Activated CD4-positive, alpha-beta T cell treated with anti-CD3 and anti-CD28 coated beads, Interleukin-2, amount 10 ng/mL, durations not matched to agents 24 days and 14 days (primary cell): ENCODE results near the gene MAN1C1. TPM values are rescaled to one million over a fixed set of nuclear protein-coding genes. Genes with fewer than 3 reads are reported as not detected.

Experiments used
- DNase-seq: peaks from one replicate; pipeline ENCODE4 v3.0.0; 2022
- H3K27ac Mint-ChIP-seq: one replicate; pipeline ENCODE4 v1.8.0; 2022; ENCODE audit warnings: mild to moderate bottlenecking, mixed read lengths
- H3K27me3 Mint-ChIP-seq: one replicate; pipeline ENCODE4 v1.8.0; 2022; ENCODE audit warnings: mixed read lengths
- H3K36me3 Mint-ChIP-seq: one replicate; pipeline ENCODE4 v1.8.0; 2022; ENCODE audit warnings: low read depth, mild to moderate bottlenecking, mixed read lengths
- H3K4me1 Mint-ChIP-seq: one replicate; pipeline ENCODE4 v1.8.0; 2021; ENCODE audit warnings: mixed read lengths
- H3K4me3 Mint-ChIP-seq: one replicate; pipeline ENCODE4 v1.8.0; 2022; ENCODE audit warnings: mild to moderate bottlenecking, moderate library complexity, mixed read lengths
- H3K9me3 Mint-ChIP-seq: one replicate; pipeline ENCODE4 v1.8.0; 2021; ENCODE audit warnings: mixed read lengths
- intact Hi-C: fragments of 100-400 bp; cut with micrococcal nuclease; formaldehyde crosslinking; loops from one replicate; pipeline ENCODE4 v1.15.1; 2023
- total RNA-seq: library from RNA; stranded (reverse); gene quantifications from 2 replicates; pipeline ENCODE4 v1.2.3, GENCODE V29; 2022

Gene MAN1C1
- total RNA-seq, 1 donor from 2014 or later: 2.9 TPM

- intact Hi-C loops: loop anchor here (1.0 to 5.0 kb wide), 2 partner anchors 62 to 67 kb away; no protein-coding TSS in a partner anchor
- H3K27me3 Mint-ChIP-seq: peaks cover 65% of the 10 kb centered on the region
- H3K36me3 Mint-ChIP-seq: peaks cover 2% of the 10 kb centered on the region
- DNase-seq: peak; percentile 65
- no peaks in the 10 kb centered on the region for H3K9me3 Mint-ChIP-seq
- no peak overlapping the region for H3K4me3 Mint-ChIP-seq
- H3K27ac Mint-ChIP-seq: no peak overlapping the region
- H3K4me1 Mint-ChIP-seq: peaks cover 37% of the 10 kb centered on the region
These were observed 2.0 kb upstream of the MAN1C1 start for GRCh38 chr1:25614501-25615171.

- peaks cover 2% of the 10 kb centered on the region for H3K36me3 Mint-ChIP-seq
- H3K4me3 Mint-ChIP-seq: peak overlapping the region; percentile 7
- DNase-seq: peak; percentile 69
- H3K9me3 Mint-ChIP-seq: no peaks in the 10 kb centered on the region
- peaks cover 64% of the 10 kb centered on the region for H3K27me3 Mint-ChIP-seq
- peaks cover 42% of the 10 kb centered on the region for H3K4me1 Mint-ChIP-seq
- no peak overlapping the region for H3K27ac Mint-ChIP-seq
- intact Hi-C loops: loop anchor here (1.0 to 5.0 kb wide), 2 partner anchors 61 to 68 kb away; no protein-coding TSS in a partner anchor
These were observed 1.4 kb upstream of the MAN1C1 start for GRCh38 chr1:25615172-25615541.

GRCh38 chr1:25615563-25616094 lies 962 bp upstream of the MAN1C1 start:
- H3K9me3 Mint-ChIP-seq: no peaks in the 10 kb centered on the region
- peaks cover 47% of the 10 kb centered on the region for H3K4me1 Mint-ChIP-seq
- peak overlapping the region; percentile 47 for H3K27ac Mint-ChIP-seq
- H3K36me3 Mint-ChIP-seq: peaks cover 2% of the 10 kb centered on the region
- intact Hi-C loops: loop anchor here (1.0 to 5.0 kb wide), 2 partner anchors 61 to 68 kb away; no protein-coding TSS in a partner anchor
- peak overlapping the region; percentile 62 for H3K4me3 Mint-ChIP-seq
- no peak for DNase-seq
- H3K27me3 Mint-ChIP-seq: peaks cover 64% of the 10 kb centered on the region

GRCh38 chr1:25616987-25617624 lies 515 bp downstream of the MAN1C1 start:
- Mint-ChIP-seq H3K4me3 (no peak overlapping the region), H3K9me3 (no peaks in the 10 kb centered on the region), H3K4me1 (peaks cover 59% of the 10 kb centered on the region), H3K27ac (no peak overlapping the region), H3K36me3 (peaks cover 5% of the 10 kb centered on the region), H3K27me3 (peaks cover 63% of the 10 kb centered on the region)
- intact Hi-C loops: loop anchor here (5.0 kb wide), 1 partner anchor 70 kb away; no protein-coding TSS in a partner anchor
- DNase-seq: peak; percentile 80

- peak overlapping the region; percentile 91 for H3K4me3 Mint-ChIP-seq
- H3K27ac Mint-ChIP-seq: peak overlapping the region; percentile 85
- no peaks in the 10 kb centered on the region for H3K9me3 Mint-ChIP-seq
- H3K27me3 Mint-ChIP-seq: peaks cover 64% of the 10 kb centered on the region
- intact Hi-C loops: loop anchor here (2.0 to 5.0 kb wide), 2 partner anchors 71 to 157 kb away; no protein-coding TSS in a partner anchor
- DNase-seq: peak; percentile 67
- H3K4me1 Mint-ChIP-seq: peaks cover 64% of the 10 kb centered on the region
- peaks cover 5% of the 10 kb centered on the region for H3K36me3 Mint-ChIP-seq
These were observed 1.2 kb downstream of the MAN1C1 start for GRCh38 chr1:25617625-25618432.

GRCh38 chr1:25618433-25618808 lies 1.8 kb downstream of the MAN1C1 start:
- H3K4me1 Mint-ChIP-seq: peaks cover 70% of the 10 kb centered on the region
- DNase-seq: peak; percentile 65
- H3K9me3 Mint-ChIP-seq: no peaks in the 10 kb centered on the region
- H3K27me3 Mint-ChIP-seq: peaks cover 63% of the 10 kb centered on the region
- H3K36me3 Mint-ChIP-seq: peaks cover 7% of the 10 kb centered on the region
- intact Hi-C loops: loop anchor here (2.0 to 5.0 kb wide), 2 partner anchors 71 to 156 kb away; no protein-coding TSS in a partner anchor
- H3K27ac Mint-ChIP-seq: peak overlapping the region; percentile 85
- H3K4me3 Mint-ChIP-seq: peak overlapping the region; percentile 91

- peaks cover 7% of the 10 kb centered on the region for H3K36me3 Mint-ChIP-seq
- no peak overlapping the region for H3K27ac Mint-ChIP-seq
- H3K9me3 Mint-ChIP-seq: no peaks in the 10 kb centered on the region
- peaks cover 75% of the 10 kb centered on the region for H3K4me1 Mint-ChIP-seq
- peaks cover 58% of the 10 kb centered on the region for H3K27me3 Mint-ChIP-seq
- H3K4me3 Mint-ChIP-seq: peak overlapping the region; percentile 91
- intact Hi-C loops: loop anchor here (2.0 to 5.0 kb wide), 2 partner anchors 72 to 156 kb away; no protein-coding TSS in a partner anchor
- DNase-seq: peak; percentile 85
These were observed 2.7 kb downstream of the MAN1C1 start for GRCh38 chr1:25619101-25619890.

- peak overlapping the region; percentile 56 for H3K27ac Mint-ChIP-seq
- peaks cover 56% of the 10 kb centered on the region for H3K27me3 Mint-ChIP-seq
- H3K4me1 Mint-ChIP-seq: peaks cover 75% of the 10 kb centered on the region
- peak; percentile 73 for DNase-seq
- peaks cover 7% of the 10 kb centered on the region for H3K36me3 Mint-ChIP-seq
- no peaks in the 10 kb centered on the region for H3K9me3 Mint-ChIP-seq
- peak overlapping the region; percentile 91 for H3K4me3 Mint-ChIP-seq
- intact Hi-C loops: loop anchor here (1.0 to 2.0 kb wide), 2 partner anchors 23 to 56 kb away; no protein-coding TSS in a partner anchor
These were observed 3.6 kb downstream of the MAN1C1 start for GRCh38 chr1:25620211-25620610.

- peak overlapping the region; percentile 36 for H3K27ac Mint-ChIP-seq
- peak overlapping the region; percentile 91 for H3K4me3 Mint-ChIP-seq
- peaks cover 69% of the 10 kb centered on the region for H3K4me1 Mint-ChIP-seq
- no peaks in the 10 kb centered on the region for H3K9me3 Mint-ChIP-seq
- H3K27me3 Mint-ChIP-seq: peaks cover 58% of the 10 kb centered on the region
- intact Hi-C loops: loop anchor here (1.0 to 2.0 kb wide), 2 partner anchors 22 to 55 kb away; no protein-coding TSS in a partner anchor
- H3K36me3 Mint-ChIP-seq: peaks cover 8% of the 10 kb centered on the region
- no peak for DNase-seq
These were observed 4.2 kb downstream of the MAN1C1 start for GRCh38 chr1:25620701-25621350.

GRCh38 chr1:25621876-25622275 lies 5.3 kb downstream of the MAN1C1 start:
- Mint-ChIP-seq H3K27ac (no peak overlapping the region), H3K36me3 (peaks cover 14% of the 10 kb centered on the region), H3K4me1 (peaks cover 68% of the 10 kb centered on the region), H3K9me3 (no peaks in the 10 kb centered on the region), H3K27me3 (peaks cover 67% of the 10 kb centered on the region), H3K4me3 (peak overlapping the region; percentile 91)
- intact Hi-C loops: loop anchor here (2.0 kb wide), 1 partner anchor 21 kb away; no protein-coding TSS in a partner anchor
- DNase-seq: no peak

GRCh38 chr1:25622531-25622930 lies 5.9 kb downstream of the MAN1C1 start:
- Mint-ChIP-seq H3K27ac (no peak overlapping the region), H3K9me3 (no peaks in the 10 kb centered on the region), H3K4me1 (peaks cover 68% of the 10 kb centered on the region), H3K27me3 (peaks cover 73% of the 10 kb centered on the region), H3K36me3 (peaks cover 15% of the 10 kb centered on the region), H3K4me3 (peak overlapping the region; percentile 38)
- intact Hi-C loops: no loop called here
- no peak for DNase-seq

- peaks cover 68% of the 10 kb centered on the region for H3K4me1 Mint-ChIP-seq
- H3K9me3 Mint-ChIP-seq: no peaks in the 10 kb centered on the region
- intact Hi-C loops: loop anchor here (1.0 kb wide), 1 partner anchor 9 kb away; no protein-coding TSS in a partner anchor
- H3K27ac Mint-ChIP-seq: no peak overlapping the region
- peak overlapping the region; percentile 38 for H3K4me3 Mint-ChIP-seq
- H3K27me3 Mint-ChIP-seq: peaks cover 74% of the 10 kb centered on the region
- peaks cover 16% of the 10 kb centered on the region for H3K36me3 Mint-ChIP-seq
- DNase-seq: no peak
These were observed 6.4 kb downstream of the MAN1C1 start for GRCh38 chr1:25623007-25623406.
